COR-L47 (cell line): Measurements from ENCODE around the gene ZFP28.

Experiments used
- DNase-seq: peaks from one replicate; lab custom pipeline; 2025; lab: John Stamatoyannopoulos, UW

Gene ZFP28

GRCh38 chr19:56538761-56539263 lies at the start of gene ZFP28:
Gene ZFP28 (plus strand): TSS chr19:56538948. CDS start chr19:56539019, 71 bp downstream.
- DNase-seq, result peak; percentile 83

DNA sequence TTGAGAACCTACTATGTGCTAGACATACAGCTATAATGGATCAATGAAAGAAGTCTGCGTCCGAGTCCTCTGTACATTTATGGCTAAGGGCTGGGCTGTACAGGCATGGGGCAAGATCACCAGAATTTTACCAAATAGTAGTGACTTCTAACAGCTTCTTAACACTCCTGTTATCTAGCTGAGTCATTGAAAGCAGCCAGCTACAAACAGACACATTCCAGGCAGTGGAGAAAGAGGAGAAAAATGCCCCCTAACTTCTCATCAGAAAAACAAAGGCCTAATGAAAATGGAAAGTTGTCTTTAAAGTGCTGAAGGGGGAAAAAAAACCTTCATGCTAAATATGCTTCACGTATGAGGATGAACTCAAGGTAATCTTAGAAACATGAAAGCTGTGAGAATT lies 47.3 kb upstream of the ZFP28 start:
- no peak for DNase-seq

DNA sequence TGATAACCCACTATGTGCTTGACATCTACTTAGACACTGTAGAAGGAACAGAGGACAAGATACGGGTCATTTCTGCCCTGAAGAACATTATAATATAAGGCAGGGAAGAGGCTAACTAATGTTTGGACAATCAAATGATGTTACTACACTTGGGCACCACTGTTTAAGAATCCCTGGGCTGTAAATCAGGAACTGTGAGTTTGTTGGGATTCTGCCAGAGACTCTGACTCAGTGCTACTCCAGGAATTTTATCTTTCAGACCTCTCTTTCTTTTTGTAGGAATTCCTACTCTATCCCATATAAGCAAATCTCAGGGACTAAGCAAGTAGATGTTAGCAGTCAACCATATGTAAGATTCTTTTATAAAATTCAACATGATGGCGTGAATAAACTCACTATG lies 34.2 kb upstream of the ZFP28 start:
- no peak for DNase-seq

DNA sequence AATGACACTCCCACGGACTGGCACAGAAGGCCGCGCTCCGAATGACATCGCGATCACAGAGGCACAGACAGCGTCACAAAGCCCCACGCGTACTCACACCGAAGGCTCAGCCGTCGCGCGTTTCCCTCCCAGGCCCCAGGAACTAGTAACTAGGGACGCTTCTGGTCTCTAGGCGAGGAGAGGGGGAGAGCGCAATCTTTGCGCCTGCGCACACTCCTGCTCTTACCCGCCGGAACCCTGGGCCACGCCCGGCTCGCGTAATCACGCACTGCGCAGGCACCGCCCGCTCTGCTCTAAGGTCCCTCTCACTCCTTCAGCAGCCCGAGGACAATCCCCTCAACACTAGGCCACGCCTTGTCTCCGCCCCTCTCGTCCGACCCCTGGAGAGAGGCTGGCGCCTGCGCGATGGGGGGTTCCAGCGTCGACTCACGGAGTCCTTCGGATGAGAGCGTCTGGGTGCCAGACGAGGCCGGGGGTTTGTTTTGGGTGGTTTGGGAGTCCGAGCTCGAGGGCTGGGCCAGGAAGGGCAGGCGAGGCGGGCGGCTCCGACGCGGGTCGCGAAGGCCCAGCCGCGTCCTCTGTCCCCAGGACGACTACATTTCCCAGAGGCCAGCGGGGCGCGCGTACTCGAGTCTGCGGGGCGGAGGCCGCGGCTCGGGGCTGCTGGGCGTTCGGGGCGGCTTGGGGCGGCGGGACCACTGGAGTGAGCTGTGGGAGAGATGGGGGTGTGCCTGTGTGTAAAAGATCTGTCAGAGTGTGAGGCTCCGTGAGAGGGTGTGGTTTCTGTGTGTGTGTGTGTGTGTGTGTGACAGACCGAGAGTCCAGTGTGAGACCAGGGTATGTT lies 31.1 kb upstream of the ZFP28 start, which contains the start of gene ZNF471:
Gene ZNF471, plus strand, starts transcription at position 410 of the 844 bp plus-strand sequence. CDS start 3,717 bp downstream, outside the sequence.
- peak; percentile 77 for DNase-seq

DNA sequence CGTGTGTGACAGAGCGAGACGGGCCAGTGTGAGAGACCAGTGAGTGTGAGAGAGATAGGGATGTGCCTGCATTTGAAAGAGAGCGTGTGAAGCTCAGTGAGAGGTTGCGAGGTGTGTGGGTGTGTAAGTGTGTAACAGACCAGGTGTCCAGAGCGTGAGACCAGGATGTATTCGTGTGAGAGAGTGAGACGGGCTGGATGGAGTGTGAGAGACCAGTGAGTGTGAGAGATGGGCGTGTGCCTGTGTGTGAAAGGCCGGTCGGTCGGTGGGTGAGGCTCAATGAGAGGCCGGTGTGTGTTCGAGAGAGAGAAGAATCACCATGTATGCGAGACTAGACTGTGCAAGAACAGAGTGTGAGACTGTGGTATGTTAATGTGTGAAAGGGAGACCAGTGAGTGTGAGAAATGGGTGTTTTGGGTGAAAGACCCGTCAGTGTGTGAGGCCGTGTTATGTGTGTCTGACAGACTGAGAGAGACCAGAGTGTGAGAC lies 30.4 kb upstream of the ZFP28 start:
- DNase-seq, result no peak

GRCh38 chr19:56525214-56525860 lies 13.4 kb upstream of the ZFP28 start:
- no peak for DNase-seq

DNA sequence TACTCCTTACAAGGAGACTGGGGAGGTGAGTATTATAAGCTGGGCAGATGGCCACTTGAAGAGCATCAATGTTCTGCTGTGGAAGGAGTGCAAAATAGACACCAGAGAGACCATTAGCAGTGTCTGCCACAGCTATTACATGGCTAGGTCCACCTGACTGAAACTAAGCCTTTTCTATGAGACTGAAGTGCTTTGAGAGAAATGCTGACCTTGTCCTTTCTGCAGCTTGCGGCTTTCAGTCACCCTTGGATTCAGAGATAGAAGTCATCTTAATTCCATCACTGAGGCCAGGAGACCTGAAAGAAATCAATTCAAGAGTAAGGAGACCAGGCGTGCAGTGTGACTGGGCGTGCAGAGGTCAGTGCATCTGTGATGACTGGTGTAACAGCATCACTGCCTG lies 1.3 kb upstream of the ZFP28 start:
- no peak for DNase-seq

- DNase-seq, result peak; percentile 90
Observed at GRCh38 chr19:56538254-56538760, 441 bp upstream of the ZFP28 start.

- no peak for DNase-seq
Observed at GRCh38 chr19:56543776-56544175, 5.0 kb downstream of the ZFP28 start.

GRCh38 chr19:56547535-56547934 lies 8.8 kb downstream of the ZFP28 start:
- DNase-seq, result no peak

DNA sequence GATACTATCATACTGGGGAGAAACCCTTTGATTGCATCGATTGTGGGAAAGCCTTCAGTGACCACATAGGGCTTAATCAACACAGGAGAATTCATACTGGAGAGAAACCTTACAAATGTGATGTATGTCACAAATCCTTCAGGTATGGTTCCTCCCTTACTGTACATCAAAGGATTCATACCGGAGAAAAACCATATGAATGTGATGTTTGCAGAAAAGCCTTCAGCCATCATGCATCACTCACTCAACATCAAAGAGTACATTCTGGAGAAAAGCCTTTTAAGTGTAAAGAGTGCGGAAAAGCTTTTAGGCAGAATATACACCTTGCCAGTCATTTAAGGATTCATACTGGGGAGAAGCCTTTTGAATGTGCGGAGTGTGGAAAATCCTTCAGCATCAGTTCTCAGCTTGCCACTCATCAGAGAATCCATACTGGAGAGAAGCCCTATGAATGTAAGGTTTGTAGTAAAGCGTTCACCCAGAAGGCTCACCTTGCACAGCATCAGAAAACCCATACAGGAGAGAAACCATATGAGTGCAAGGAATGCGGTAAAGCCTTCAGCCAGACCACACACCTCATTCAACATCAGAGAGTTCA lies 15.6 kb downstream of the ZFP28 start:
- no peak for DNase-seq

DNA sequence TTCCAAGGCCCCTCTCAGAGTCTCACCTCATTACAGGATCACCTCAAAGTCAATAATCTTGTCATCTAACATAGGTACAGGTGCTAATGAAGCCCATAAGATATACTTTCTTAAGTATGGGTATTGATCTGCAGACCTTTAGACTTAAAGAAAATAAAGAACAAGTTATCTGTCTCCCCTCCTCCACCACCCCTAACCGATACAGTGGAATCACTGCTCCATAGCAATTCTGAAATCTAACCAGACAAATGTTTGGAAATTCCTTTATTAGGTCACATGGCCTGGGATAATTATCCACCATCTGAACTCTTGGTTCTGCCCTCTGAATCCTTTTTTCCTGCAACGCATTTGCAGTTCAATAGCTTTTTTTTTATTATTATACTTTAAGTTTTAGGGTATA lies 24.0 kb downstream of the ZFP28 start:
- no peak for DNase-seq

GRCh38 chr19:56566904-56567273 lies 28.1 kb downstream of the ZFP28 start:
- no peak for DNase-seq

- peak; percentile 51 for DNase-seq
Observed at GRCh38 chr19:56567274-56568120, 28.7 kb downstream of the ZFP28 start, which contains the start of gene ZNF470. Gene ZNF470 (plus strand): TSS chr19:56567468. CDS start chr19:56570312, 2,844 bp downstream.

DNA sequence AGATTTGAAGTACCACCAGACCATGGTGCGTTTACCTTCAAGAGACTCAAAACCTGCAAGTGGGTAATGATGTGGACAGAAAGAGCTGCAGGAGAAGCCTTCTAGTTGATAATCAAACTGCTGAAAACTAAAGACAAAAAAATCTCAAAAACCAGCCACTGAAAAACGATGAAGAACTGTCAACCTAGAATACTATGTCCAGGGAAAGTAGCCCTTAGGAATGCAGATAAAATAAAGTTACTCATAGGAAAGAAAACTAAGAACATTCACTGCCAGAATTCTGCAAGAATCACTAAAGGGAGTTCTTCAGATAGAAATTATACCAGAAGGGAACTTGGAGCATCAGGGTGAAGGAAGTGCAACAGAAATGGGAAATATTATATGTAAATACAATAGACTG lies 33.8 kb downstream of the ZFP28 start:
- no peak for DNase-seq

DNA sequence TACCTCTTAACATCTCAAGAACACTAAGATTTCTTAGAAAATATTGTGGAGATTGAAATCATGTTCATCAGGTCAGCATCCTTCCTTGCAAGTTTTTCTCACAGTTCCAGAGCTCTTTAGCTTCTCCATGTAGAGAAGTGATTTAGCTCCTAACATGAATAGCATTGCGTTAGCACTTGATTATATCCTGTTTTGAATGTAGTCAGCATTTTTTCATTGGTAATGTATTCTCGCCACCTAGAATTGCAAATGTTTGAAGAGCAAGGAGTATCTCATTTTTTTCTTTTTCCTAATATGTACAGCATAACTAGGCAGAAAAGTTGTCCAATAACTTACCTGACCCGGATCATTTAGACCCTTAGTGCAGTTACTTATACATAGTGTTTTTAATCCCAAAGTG lies 35.2 kb downstream of the ZFP28 start:
- no peak for DNase-seq

GRCh38 chr19:56577719-56578602 lies 39.2 kb downstream of the ZFP28 start:
- no peak for DNase-seq

DNA sequence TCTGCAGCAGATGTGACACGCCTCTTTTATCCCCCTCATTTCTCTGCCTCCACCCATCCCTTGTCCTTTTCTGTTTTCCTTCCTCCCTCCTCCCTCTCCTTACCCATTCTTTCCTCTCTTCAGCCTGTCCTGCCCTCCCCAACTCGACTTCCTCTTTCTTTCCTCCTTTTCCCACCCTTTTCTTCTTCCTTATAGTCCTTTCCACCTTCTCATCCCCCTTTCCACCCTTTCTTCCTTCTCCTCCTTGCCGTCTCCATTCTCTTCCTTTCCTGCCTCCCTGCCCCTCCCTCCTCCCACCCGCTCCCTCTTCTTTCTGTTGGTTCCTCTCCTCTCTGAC lies 55.7 kb downstream of the ZFP28 start:
- no peak for DNase-seq

GRCh38 chr19:56594783-56595547 lies 56.2 kb downstream of the ZFP28 start, which contains the start of gene ZNF71:
Gene ZNF71 (plus strand): TSS chr19:56595302. CDS start chr19:56601559, 6,257 bp downstream.
- DNase-seq, result peak; percentile 73

- DNase-seq, result no peak
Observed at GRCh38 chr19:56595548-56595899, 56.8 kb downstream of the ZFP28 start.
